ENCODE measurements around the gene PAK1. TPM values are rescaled to one million over a fixed set of nuclear protein-coding genes. Genes with fewer than 3 reads are reported as not detected.

PAK1 gene
- total and polyA plus RNA-seq, 4 donors = 36.0 to 60.4 (median 55.8) TPM

GRCh38 chr11:77428598-77428997 lies 45.3 kb downstream of the PAK1 start:
- H3K36me3 ChIP-seq (ENCODE audit: control insufficient read depth, insufficient read depth, low read length) = no peaks in the 10 kb centered on the region
- H3K27ac ChIP-seq (ENCODE audit: low read depth, low read length) = no peak overlapping the region
- no peaks in the 10 kb centered on the region for H3K27me3 ChIP-seq (ENCODE audit: control insufficient read depth, insufficient read depth, low read length)
- DNase-seq (ENCODE audit: low read depth in 4 of 6, low spot score in 6 of 6) = no peak
- no peaks in the 10 kb centered on the region for H3K9me3 ChIP-seq (ENCODE audit: control insufficient read depth, insufficient read depth, low read length)
- no peaks in the 10 kb centered on the region for H3K4me1 ChIP-seq (ENCODE audit: control insufficient read depth, insufficient read depth, low read length)
- 92% methylated on average over 1 of the region's 1 CpG for WGBS (ENCODE audit: insufficient coverage)
- no peak overlapping the region for H3K4me3 ChIP-seq (ENCODE audit: low read depth, low read length)

GRCh38 chr11:77425346-77425745 lies 48.5 kb downstream of the PAK1 start:
- no peak for DNase-seq (ENCODE audit: low read depth in 4 of 6, low spot score in 6 of 6)
- H3K4me1 ChIP-seq (ENCODE audit: control insufficient read depth, insufficient read depth, low read length) = no peaks in the 10 kb centered on the region
- H3K9me3 ChIP-seq (ENCODE audit: control insufficient read depth, insufficient read depth, low read length) = no peaks in the 10 kb centered on the region
- no peaks in the 10 kb centered on the region for H3K36me3 ChIP-seq (ENCODE audit: control insufficient read depth, insufficient read depth, low read length)
- no peaks in the 10 kb centered on the region for H3K27me3 ChIP-seq (ENCODE audit: control insufficient read depth, insufficient read depth, low read length)
- no peak overlapping the region for H3K4me3 ChIP-seq (ENCODE audit: low read depth, low read length)
- no peak overlapping the region for H3K27ac ChIP-seq (ENCODE audit: low read depth, low read length)
- 75% methylated on average over 1 of the region's 4 CpGs for WGBS (ENCODE audit: insufficient coverage)

GRCh38 chr11:77424644-77425043 lies 49.2 kb downstream of the PAK1 start:
- H3K4me3 ChIP-seq (ENCODE audit: low read depth, low read length) = no peak overlapping the region
- no peaks in the 10 kb centered on the region for H3K36me3 ChIP-seq (ENCODE audit: control insufficient read depth, insufficient read depth, low read length)
- no peaks in the 10 kb centered on the region for H3K27me3 ChIP-seq (ENCODE audit: control insufficient read depth, insufficient read depth, low read length)
- WGBS (ENCODE audit: insufficient coverage) = 81% methylated on average over 2 of the region's 3 CpGs
- H3K27ac ChIP-seq (ENCODE audit: low read depth, low read length) = no peak overlapping the region
- no peaks in the 10 kb centered on the region for H3K4me1 ChIP-seq (ENCODE audit: control insufficient read depth, insufficient read depth, low read length)
- no peaks in the 10 kb centered on the region for H3K9me3 ChIP-seq (ENCODE audit: control insufficient read depth, insufficient read depth, low read length)
- no peak for DNase-seq (ENCODE audit: low read depth in 4 of 6, low spot score in 6 of 6)

- Histone ChIP-seq H3K36me3 (ENCODE audit: control insufficient read depth, insufficient read depth, low read length) (no peaks in the 10 kb centered on the region), H3K27me3 (ENCODE audit: control insufficient read depth, insufficient read depth, low read length) (no peaks in the 10 kb centered on the region), H3K9me3 (ENCODE audit: control insufficient read depth, insufficient read depth, low read length) (no peaks in the 10 kb centered on the region), H3K4me1 (ENCODE audit: control insufficient read depth, insufficient read depth, low read length) (no peaks in the 10 kb centered on the region), H3K27ac (ENCODE audit: low read depth, low read length) (no peak overlapping the region), H3K4me3 (ENCODE audit: low read depth, low read length) (no peak overlapping the region)
- DNase-seq (ENCODE audit: low read depth in 4 of 6, low spot score in 6 of 6) = no peak
Observed at GRCh38 chr11:77423624-77424023, 50.3 kb downstream of the PAK1 start.

- WGBS (ENCODE audit: insufficient coverage) = no CpG with 5 or more reads among the region's 1 CpG
- H3K4me3 ChIP-seq (ENCODE audit: low read depth, low read length) = no peak overlapping the region
Observed at GRCh38 chr11:77422687-77423086, 51.2 kb downstream of the PAK1 start.

GRCh38 chr11:77421041-77421723 lies 52.7 kb downstream of the PAK1 start:
- Histone ChIP-seq H3K27me3 (ENCODE audit: control insufficient read depth, insufficient read depth, low read length) (no peaks in the 10 kb centered on the region), H3K4me3 (ENCODE audit: low read depth, low read length) (no peak overlapping the region), H3K4me1 (ENCODE audit: control insufficient read depth, insufficient read depth, low read length) (no peaks in the 10 kb centered on the region), H3K27ac (ENCODE audit: low read depth, low read length) (no peak overlapping the region), H3K36me3 (ENCODE audit: control insufficient read depth, insufficient read depth, low read length) (no peaks in the 10 kb centered on the region), H3K9me3 (ENCODE audit: control insufficient read depth, insufficient read depth, low read length) (no peaks in the 10 kb centered on the region)
- DNase-seq (ENCODE audit: low read depth in 4 of 6, low spot score in 6 of 6) = no peak
- 79% methylated on average over 2 of the region's 2 CpGs for WGBS (ENCODE audit: insufficient coverage)

More at GRCh38 chr11:77422687-77423086, 51.2 kb downstream of the PAK1 start:
- Histone ChIP-seq H3K27me3 (ENCODE audit: control insufficient read depth, insufficient read depth, low read length) (no peaks in the 10 kb centered on the region), H3K9me3 (ENCODE audit: control insufficient read depth, insufficient read depth, low read length) (no peaks in the 10 kb centered on the region), H3K36me3 (ENCODE audit: control insufficient read depth, insufficient read depth, low read length) (no peaks in the 10 kb centered on the region), H3K4me1 (ENCODE audit: control insufficient read depth, insufficient read depth, low read length) (no peaks in the 10 kb centered on the region), H3K27ac (ENCODE audit: low read depth, low read length) (no peak overlapping the region)
- peak in 2 of 6 donors; percentile 18 to 32 for DNase-seq (ENCODE audit: low read depth in 4 of 6, low spot score in 6 of 6)

- 100% methylated on average over 1 of the region's 3 CpGs for WGBS (ENCODE audit: insufficient coverage)
- Histone ChIP-seq H3K9me3 (ENCODE audit: control insufficient read depth, insufficient read depth, low read length) (no peaks in the 10 kb centered on the region), H3K36me3 (ENCODE audit: control insufficient read depth, insufficient read depth, low read length) (no peaks in the 10 kb centered on the region), H3K4me1 (ENCODE audit: control insufficient read depth, insufficient read depth, low read length) (no peaks in the 10 kb centered on the region), H3K27ac (ENCODE audit: low read depth, low read length) (no peak overlapping the region), H3K27me3 (ENCODE audit: control insufficient read depth, insufficient read depth, low read length) (no peaks in the 10 kb centered on the region), H3K4me3 (ENCODE audit: low read depth, low read length) (no peak overlapping the region)
- no peak for DNase-seq (ENCODE audit: low read depth in 4 of 6, low spot score in 6 of 6)
Observed at GRCh38 chr11:77418971-77419597, 54.8 kb downstream of the PAK1 start.

GRCh38 chr11:77418155-77418970 lies 55.5 kb downstream of the PAK1 start:
- Histone ChIP-seq H3K9me3 (ENCODE audit: control insufficient read depth, insufficient read depth, low read length) (no peaks in the 10 kb centered on the region), H3K27ac (ENCODE audit: low read depth, low read length) (no peak overlapping the region), H3K4me1 (ENCODE audit: control insufficient read depth, insufficient read depth, low read length) (no peaks in the 10 kb centered on the region), H3K36me3 (ENCODE audit: control insufficient read depth, insufficient read depth, low read length) (no peaks in the 10 kb centered on the region), H3K4me3 (ENCODE audit: low read depth, low read length) (no peak overlapping the region), H3K27me3 (ENCODE audit: control insufficient read depth, insufficient read depth, low read length) (no peaks in the 10 kb centered on the region)
- DNase-seq (ENCODE audit: low read depth in 4 of 6, low spot score in 6 of 6) = no peak
- WGBS (ENCODE audit: insufficient coverage) = 92% methylated on average over 2 of the region's 3 CpGs

GRCh38 chr11:77416357-77416756 lies 57.5 kb downstream of the PAK1 start:
- Histone ChIP-seq H3K36me3 (ENCODE audit: control insufficient read depth, insufficient read depth, low read length) (no peaks in the 10 kb centered on the region), H3K4me1 (ENCODE audit: control insufficient read depth, insufficient read depth, low read length) (peaks cover 11% of the 10 kb centered on the region), H3K4me3 (ENCODE audit: low read depth, low read length) (no peak overlapping the region), H3K9me3 (ENCODE audit: control insufficient read depth, insufficient read depth, low read length) (no peaks in the 10 kb centered on the region), H3K27me3 (ENCODE audit: control insufficient read depth, insufficient read depth, low read length) (no peaks in the 10 kb centered on the region), H3K27ac (ENCODE audit: low read depth, low read length) (no peak overlapping the region)
- DNase-seq (ENCODE audit: low read depth in 4 of 6, low spot score in 6 of 6) = no peak
- whole genome bisulfite sequencing (ENCODE audit: insufficient coverage) = no CpG with 5 or more reads among the region's 3 CpGs

Data from spinal cord (tissue), 10 donors.